ENCODE data around the gene ARHGAP45. TPM values are rescaled to one million over a fixed set of nuclear protein-coding genes. Genes with fewer than 3 reads are reported as not detected.

The ARHGAP45 gene
- total and polyA plus RNA-seq, 9 of the 15 experiments (the other 6 are each of a cell fraction or from before 2014, with no cell fraction given) = 0.08 to 22.1 (median 4.2) TPM

GRCh38 chr19:1072371-1073015, 5.5 kb downstream of the ARHGAP45 start (continued):
- TF ChIP-seq SAFB (IDR thresholded peaks at IDR 0.05; ENCODE audit: borderline replicate concordance, low read depth, low read length) = no peak
- TF ChIP-seq SMARCA5 (IDR thresholded peaks at IDR 0.05) = peak; percentile 86; the same call in 1 of the 2 replicates
- TF ChIP-seq TAF7 (tag; IDR thresholded peaks at IDR 0.05) = no peak
- TF ChIP-seq RBM39 (optimal IDR thresholded peaks at IDR 0.05; ENCODE audit: low read depth, low read length) = peak; percentile 32
- TF ChIP-seq GTF2F1 (IDR thresholded peaks at IDR 0.05; ENCODE audit: low read depth, low read length) = no peak
- no peak for TF ChIP-seq SMARCC2 (IDR thresholded peaks at IDR 0.05; ENCODE audit: low read depth)
- peak; percentile 99 for TF ChIP-seq ZNF121 (CRISPR knock-in tag; conservative IDR thresholded peaks at IDR 0.05)
- peak; percentile 94 for TF ChIP-seq RBM25 (IDR thresholded peaks at IDR 0.05; ENCODE audit: low read depth, low read length, severe bottlenecking)
- no peak for TF ChIP-seq ZNF696 (CRISPR knock-in tag; conservative IDR thresholded peaks at IDR 0.05)
- TF ChIP-seq FOXA3 (CRISPR knock-in tag; conservative IDR thresholded peaks at IDR 0.05 in 1 of 2, IDR thresholded peaks at IDR 0.05 in 1 of 2) = no peak
- TF ChIP-seq ZC3H11A (IDR thresholded peaks at IDR 0.05; ENCODE audit: low read depth, low read length) = no peak
- no peak for TF ChIP-seq ZNF707 (CRISPR knock-in tag; conservative IDR thresholded peaks at IDR 0.05)
- TF ChIP-seq, protein P1, sequence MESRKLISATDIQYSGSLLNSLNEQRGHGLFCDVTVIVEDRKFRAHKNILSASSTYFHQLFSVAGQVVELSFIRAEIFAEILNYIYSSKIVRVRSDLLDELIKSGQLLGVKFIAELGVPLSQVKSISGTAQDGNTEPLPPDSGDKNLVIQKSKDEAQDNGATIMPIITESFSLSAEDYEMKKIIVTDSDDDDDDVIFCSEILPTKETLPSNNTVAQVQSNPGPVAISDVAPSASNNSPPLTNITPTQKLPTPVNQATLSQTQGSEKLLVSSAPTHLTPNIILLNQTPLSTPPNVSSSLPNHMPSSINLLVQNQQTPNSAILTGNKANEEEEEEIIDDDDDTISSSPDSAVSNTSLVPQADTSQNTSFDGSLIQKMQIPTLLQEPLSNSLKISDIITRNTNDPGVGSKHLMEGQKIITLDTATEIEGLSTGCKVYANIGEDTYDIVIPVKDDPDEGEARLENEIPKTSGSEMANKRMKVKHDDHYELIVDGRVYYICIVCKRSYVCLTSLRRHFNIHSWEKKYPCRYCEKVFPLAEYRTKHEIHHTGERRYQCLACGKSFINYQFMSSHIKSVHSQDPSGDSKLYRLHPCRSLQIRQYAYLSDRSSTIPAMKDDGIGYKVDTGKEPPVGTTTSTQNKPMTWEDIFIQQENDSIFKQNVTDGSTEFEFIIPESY (CRISPR knock-in tag; IDR thresholded peaks at IDR 0.05) = 0 out of 2 replicates have a peak, but pooled peaks have one; percentile 4
- TF ChIP-seq POU5F1 (IDR thresholded peaks at IDR 0.05; ENCODE audit: borderline replicate concordance, low read depth, low read length, partially characterized antibody) = no peak
- TF ChIP-seq ILK (tag; IDR thresholded peaks at IDR 0.05; ENCODE audit: borderline replicate concordance, low read depth) = no peak
- TF ChIP-seq ZNF668 (CRISPR knock-in tag; IDR thresholded peaks at IDR 0.05) = no peak
